Measurements from ENCODE around the gene SUSD5.
A peak's percentile ranks its signal among the peaks of the same experiment; 100 is the strongest.

Gene SUSD5

GRCh38 chr3:33159234-33159633 is 59.4 kb downstream of the SUSD5 start:
- no peak for TF ChIP-seq CTCF (IDR thresholded peaks at IDR 0.05; ENCODE audit: control insufficient read depth, extremely low read depth, insufficient read depth)
- DNase-seq (ENCODE audit: low read depth) = no peak
- no peak overlapping the region for H3K4me3 ChIP-seq (ENCODE audit: low read depth, low read length)

- no peak for TF ChIP-seq CTCF (IDR thresholded peaks at IDR 0.05; ENCODE audit: control insufficient read depth, extremely low read depth, insufficient read depth)
- H3K4me3 ChIP-seq (ENCODE audit: low read depth, low read length) = no peak overlapping the region
- no peak for DNase-seq (ENCODE audit: low read depth)
Measured at GRCh38 chr3:33155301-33155700, 63.3 kb downstream of the SUSD5 start.

- H3K4me3 ChIP-seq (ENCODE audit: low read depth, low read length) = no peak overlapping the region
- no peak for DNase-seq (ENCODE audit: low read depth)
- TF ChIP-seq CTCF (IDR thresholded peaks at IDR 0.05; ENCODE audit: control insufficient read depth, extremely low read depth, insufficient read depth) = no peak
Measured at GRCh38 chr3:33153782-33154181, 64.8 kb downstream of the SUSD5 start.

GRCh38 chr3:33152363-33153360 is 65.9 kb downstream of the SUSD5 start:
- DNase-seq (ENCODE audit: low read depth) = no peak
- no peak overlapping the region for H3K4me3 ChIP-seq (ENCODE audit: low read depth, low read length)
- no peak for TF ChIP-seq CTCF (IDR thresholded peaks at IDR 0.05; ENCODE audit: control insufficient read depth, extremely low read depth, insufficient read depth)

GRCh38 chr3:33149342-33149741 is 69.3 kb downstream of the SUSD5 start:
- no peak for TF ChIP-seq CTCF (IDR thresholded peaks at IDR 0.05; ENCODE audit: control insufficient read depth, extremely low read depth, insufficient read depth)
- no peak for DNase-seq (ENCODE audit: low read depth)
- H3K4me3 ChIP-seq (ENCODE audit: low read depth, low read length) = no peak overlapping the region

- no peak for TF ChIP-seq CTCF (IDR thresholded peaks at IDR 0.05; ENCODE audit: control insufficient read depth, extremely low read depth, insufficient read depth)
- peak; percentile 50 for DNase-seq (ENCODE audit: low read depth)
- H3K4me3 ChIP-seq (ENCODE audit: low read depth, low read length) = no peak overlapping the region
Measured at GRCh38 chr3:33146791-33147445, 71.7 kb downstream of the SUSD5 start.
